Left ventricle myocardium inferior (tissue), 1 donor: ENCODE data around the gene SUPT20H. TPM values are rescaled to one million over a fixed set of nuclear protein-coding genes. Genes with fewer than 3 reads are reported as not detected.

Experiments
- DNase-seq: peaks from one replicate; pipeline ENCODE4 v3.0.0-alpha.2; 2020
- H3K27ac ChIP-seq: fragments of 200-600 bp; replicated peaks from 2 replicates; pipeline ENCODE4 v1.8.0; 2021
- H3K27me3 ChIP-seq: fragments of 200-600 bp; 2 replicates; pipeline ENCODE4 v1.8.0; 2021; ENCODE audit warnings: low read depth
- H3K36me3 ChIP-seq: fragments of 200-600 bp; 2 replicates; pipeline ENCODE4 v1.8.0; 2021
- H3K4me1 ChIP-seq: fragments of 200-600 bp; 2 replicates; pipeline ENCODE4 v1.8.0; 2021
- H3K4me3 ChIP-seq: fragments of 200-600 bp; 2 replicates; pipeline ENCODE4 v1.8.0; 2021; ENCODE audit warnings: mild to moderate bottlenecking, moderate library complexity
- H3K9me3 ChIP-seq: fragments of 200-600 bp; replicated peaks from 2 replicates; pipeline ENCODE4 v1.8.0; 2021
- CTCF ChIP-seq: fragments of 200-600 bp; IDR thresholded peaks from 2 replicates; pipeline ENCODE4 v1.8.0; 2021; ENCODE audit warnings: antibody characterized with exemption, mild to moderate bottlenecking, borderline replicate concordance
- intact Hi-C: fragments of 100-400 bp; cut with micrococcal nuclease; formaldehyde crosslinking; loops from one replicate; pipeline ENCODE4 v1.11.0; 2022
- total RNA-seq: library from RNA; stranded (reverse); fragmentation: NEBNext Ultra II Directional; extraction: Animal tissue kit (Norgen Biotek cat#: 25700); gene quantifications from one replicate; pipeline ENCODE4 v1.2.1, GENCODE V29; 2021
- donor health status: DM: no; HTN: yes; CAD: no; lungs with severe emphysema.

Gene SUPT20H
- total RNA-seq, 1 donor from 2014 or later: 27.5 TPM

DNA sequence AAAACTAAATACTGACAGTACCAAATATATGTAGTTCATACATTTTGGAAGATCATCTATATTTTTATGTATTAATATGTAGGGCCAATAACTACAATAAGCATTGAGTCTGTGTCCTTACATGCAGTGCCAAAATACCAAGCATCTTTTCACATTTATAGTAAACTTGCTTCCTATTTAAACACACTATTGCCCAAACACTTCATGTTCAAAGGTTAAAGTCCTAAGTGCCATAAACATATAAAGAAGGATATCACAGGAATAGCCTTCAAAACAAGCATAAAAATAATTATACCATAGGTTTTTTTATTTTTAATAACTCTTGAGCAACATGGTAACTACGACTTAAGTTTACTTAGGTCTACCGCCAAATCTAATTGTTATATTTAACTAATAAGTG is 31.8 kb downstream of the SUPT20H start:
- TF ChIP-seq CTCF: no peak
- Histone ChIP-seq H3K27ac (no peak overlapping the region), H3K4me3 (no peak overlapping the region), H3K4me1 (no peaks in the 10 kb centered on the region), H3K27me3 (no peaks in the 10 kb centered on the region), H3K9me3 (no peaks in the 10 kb centered on the region), H3K36me3 (peaks cover 98% of the 10 kb centered on the region)
- no peak for DNase-seq
- intact Hi-C loops: no loop called here

- peaks cover 98% of the 10 kb centered on the region for H3K36me3 ChIP-seq
- intact Hi-C loops: no loop called here
These were observed 32.7 kb downstream of the SUPT20H start for GRCh38 chr13:37026771-37027170.

DNA sequence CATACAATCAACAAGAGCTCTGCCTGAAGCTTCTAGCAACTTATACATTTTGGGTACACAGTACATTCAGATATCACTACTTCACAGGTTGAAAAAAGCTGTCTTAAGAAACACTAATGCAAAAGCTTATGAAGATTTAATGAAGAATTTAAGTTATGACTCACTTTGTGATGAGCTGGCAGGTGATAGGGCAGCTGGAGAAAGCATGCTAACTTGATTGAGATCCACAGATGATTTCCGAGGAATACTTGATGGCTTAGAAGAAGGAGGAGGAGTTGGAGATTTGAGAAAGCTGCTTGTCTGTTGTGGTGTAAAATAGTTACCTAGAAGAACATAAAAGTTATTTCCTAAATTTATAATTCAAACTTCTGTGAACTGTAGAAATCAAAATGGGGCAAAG is 35.6 kb downstream of the SUPT20H start:
- Histone ChIP-seq H3K36me3 (peaks cover 98% of the 10 kb centered on the region), H3K27ac (no peak overlapping the region), H3K27me3 (no peaks in the 10 kb centered on the region), H3K9me3 (no peaks in the 10 kb centered on the region), H3K4me1 (no peaks in the 10 kb centered on the region), H3K4me3 (no peak overlapping the region)
- intact Hi-C loops: no loop called here
- DNase-seq: no peak
- TF ChIP-seq CTCF: no peak

More at GRCh38 chr13:37026771-37027170, 32.7 kb downstream of the SUPT20H start:
- Histone ChIP-seq H3K9me3 (no peaks in the 10 kb centered on the region), H3K4me3 (no peak overlapping the region), H3K4me1 (no peaks in the 10 kb centered on the region), H3K27ac (no peak overlapping the region), H3K27me3 (no peaks in the 10 kb centered on the region)
- DNase-seq: no peak
- TF ChIP-seq CTCF: no peak

GRCh38 chr13:37014609-37015008 is 44.9 kb downstream of the SUPT20H start:
- peaks cover 87% of the 10 kb centered on the region for H3K36me3 ChIP-seq
- intact Hi-C loops: no loop called here
- H3K27ac ChIP-seq: no peak overlapping the region
- no peak for TF ChIP-seq CTCF
- no peaks in the 10 kb centered on the region for H3K4me1 ChIP-seq
- H3K9me3 ChIP-seq: no peaks in the 10 kb centered on the region
- H3K27me3 ChIP-seq: no peaks in the 10 kb centered on the region
- H3K4me3 ChIP-seq: no peak overlapping the region
- no peak for DNase-seq

- Histone ChIP-seq H3K27me3 (no peaks in the 10 kb centered on the region), H3K36me3 (peaks cover 87% of the 10 kb centered on the region), H3K27ac (no peak overlapping the region), H3K9me3 (no peaks in the 10 kb centered on the region), H3K4me3 (no peak overlapping the region), H3K4me1 (no peaks in the 10 kb centered on the region)
- TF ChIP-seq CTCF: no peak
- intact Hi-C loops: no loop called here
- DNase-seq: no peak
These were observed 47.7 kb downstream of the SUPT20H start for GRCh38 chr13:37011788-37012187.

DNA sequence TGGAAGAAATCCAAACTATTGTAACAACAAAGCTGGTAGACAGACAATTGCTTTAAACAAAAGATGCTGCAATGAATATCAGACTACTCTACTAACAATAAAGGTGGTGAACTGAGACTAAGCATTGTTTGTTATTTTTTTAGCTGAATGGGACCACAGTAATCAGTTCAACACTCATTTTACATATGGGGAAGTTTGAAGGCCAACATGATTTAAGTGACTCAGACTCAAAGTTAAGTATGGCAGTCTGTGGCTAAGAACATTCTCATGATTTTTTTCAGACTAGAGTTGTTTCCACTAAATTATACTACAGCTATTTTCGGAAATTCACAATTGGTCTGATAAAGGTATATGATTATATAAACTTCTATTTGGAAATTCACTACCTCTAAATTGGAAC is 48.5 kb downstream of the SUPT20H start:
- Histone ChIP-seq H3K4me1 (no peaks in the 10 kb centered on the region), H3K27me3 (no peaks in the 10 kb centered on the region), H3K27ac (no peak overlapping the region), H3K36me3 (peaks cover 87% of the 10 kb centered on the region), H3K9me3 (no peaks in the 10 kb centered on the region), H3K4me3 (no peak overlapping the region)
- TF ChIP-seq CTCF: no peak
- intact Hi-C loops: no loop called here
- DNase-seq: no peak
